ELF-1 (cell line): ENCODE results near the gene RRM2.
"Not testable (repeated sequence)": the region's sequence is repeated elsewhere in the genome, so short reads cannot be mapped to it uniquely, and the experiment has no call there.

Experiments
- DNase-seq: peaks from one replicate; pipeline ENCODE4 v3.0.0-alpha.2; 2016; ENCODE audit warnings: low read depth, low spot score

RRM2 gene

GRCh38 chr2:10132596-10132995 lies 10.1 kb downstream of the RRM2 start:
- DNase-seq = no peak

- DNase-seq = peak; percentile 50
Observed at GRCh38 chr2:10132996-10133647, 10.6 kb downstream of the RRM2 start.

- no peak for DNase-seq
Observed at GRCh38 chr2:10135296-10136089, 13.0 kb downstream of the RRM2 start.

GRCh38 chr2:10136101-10136934 lies 13.8 kb downstream of the RRM2 start:
- DNase-seq = no peak

- no peak for DNase-seq
Observed at GRCh38 chr2:10137053-10137843, 14.7 kb downstream of the RRM2 start.

GRCh38 chr2:10139536-10139935 lies 17.0 kb downstream of the RRM2 start:
- DNase-seq = no peak

GRCh38 chr2:10140841-10141610 lies 18.5 kb downstream of the RRM2 start:
- DNase-seq = no peak

GRCh38 chr2:10141736-10142639 lies 19.4 kb downstream of the RRM2 start:
- peak; percentile 64 for DNase-seq

GRCh38 chr2:10142640-10142965 lies 20.1 kb downstream of the RRM2 start:
- no peak for DNase-seq

GRCh38 chr2:10144771-10145518 lies 22.4 kb downstream of the RRM2 start:
- DNase-seq = no peak

- no peak for DNase-seq
Observed at GRCh38 chr2:10145519-10146357, 23.2 kb downstream of the RRM2 start.

GRCh38 chr2:10146366-10147005 lies 23.9 kb downstream of the RRM2 start:
- no peak for DNase-seq

GRCh38 chr2:10147050-10147660 lies 24.6 kb downstream of the RRM2 start:
- DNase-seq = not testable (repeated sequence)

- no peak for DNase-seq
Observed at GRCh38 chr2:10148268-10148667, 25.7 kb downstream of the RRM2 start.

- DNase-seq = no peak
Observed at GRCh38 chr2:10149635-10150034, 27.1 kb downstream of the RRM2 start.

GRCh38 chr2:10150436-10150835 lies 27.9 kb downstream of the RRM2 start:
- no peak for DNase-seq

- no peak for DNase-seq
Observed at GRCh38 chr2:10151462-10151861, 28.9 kb downstream of the RRM2 start.
